HG03558 (cell line): ENCODE data around the gene EDC4.
"Not testable (repeated sequence)": the region's sequence is repeated elsewhere in the genome, so short reads cannot be mapped to it uniquely, and the experiment has no call there.

Source experiments
- ATAC-seq: cut with Tn5 transposase; IDR thresholded peaks from one replicate; pipeline ENCODE4 v1.9.1; 2021; ENCODE audit warnings: moderate number of reproducible peaks; ENCODE audit not compliant: unreplicated experiment; ENCODE audit errors: extremely low read depth

Gene EDC4

GRCh38 chr16:67846320-67847063 lies 26.4 kb upstream of the EDC4 start, which contains the start of gene NUTF2:
TSS of gene NUTF2 (plus strand) at chr16:67846933. CDS start at chr16:67865131, 18,198 bp downstream.
- ATAC-seq, result peak; percentile 39

- ATAC-seq, result peak; percentile 28
Observed at GRCh38 chr16:67847064-67847861, 25.6 kb upstream of the EDC4 start, which contains the start of gene CENPT. TSS of gene CENPT (minus strand) at chr16:67847693. CDS start at chr16:67833859, 13,834 bp downstream.

- ATAC-seq, result no peak
Observed at GRCh38 chr16:67848118-67848517, 24.7 kb upstream of the EDC4 start.

GRCh38 chr16:67853670-67854069 lies 19.2 kb upstream of the EDC4 start:
- ATAC-seq, result no peak

- no peak for ATAC-seq
Observed at GRCh38 chr16:67855789-67856188, 17.1 kb upstream of the EDC4 start.

- ATAC-seq, result no peak
Observed at GRCh38 chr16:67856927-67857546, 15.8 kb upstream of the EDC4 start.

- no peak for ATAC-seq
Observed at GRCh38 chr16:67857547-67858233, 15.2 kb upstream of the EDC4 start.

GRCh38 chr16:67858500-67858899 lies 14.4 kb upstream of the EDC4 start:
- no peak for ATAC-seq

- no peak for ATAC-seq
Observed at GRCh38 chr16:67860589-67861398, 12.1 kb upstream of the EDC4 start.

- no peak for ATAC-seq
Observed at GRCh38 chr16:67861877-67862276, 11.0 kb upstream of the EDC4 start.

GRCh38 chr16:67862623-67863583 lies 9.9 kb upstream of the EDC4 start:
- no peak for ATAC-seq

- not testable (repeated sequence) for ATAC-seq
Observed at GRCh38 chr16:67864044-67864443, 8.8 kb upstream of the EDC4 start.

- ATAC-seq, result no peak
Observed at GRCh38 chr16:67864594-67864993, 8.3 kb upstream of the EDC4 start.

- ATAC-seq, result no peak
Observed at GRCh38 chr16:67865318-67865717, 7.5 kb upstream of the EDC4 start.

GRCh38 chr16:67868290-67868689 lies 4.6 kb upstream of the EDC4 start:
- no peak for ATAC-seq

- no peak for ATAC-seq
Observed at GRCh38 chr16:67869653-67870052, 3.2 kb upstream of the EDC4 start.

GRCh38 chr16:67871256-67871655 lies 1.6 kb upstream of the EDC4 start:
- ATAC-seq, result no peak

GRCh38 chr16:67872131-67872630 lies 671 bp upstream of the EDC4 start:
- no peak for ATAC-seq
